GM19099 (cell line): ENCODE data around the gene PRSS22.

Source experiments
- POLR2A ChIP-seq: IDR thresholded peaks from 3 replicates; pipeline ENCODE4 v1.6.1; 2011; ENCODE audit warnings: low read depth; ENCODE audit not compliant: insufficient read length; ENCODE audit errors: extremely low read depth

PRSS22 gene

GRCh38 chr16:2856686-2857450 is 1.1 kb downstream of the PRSS22 start:
- TF ChIP-seq POLR2A: no peak

GRCh38 chr16:2856061-2856670 is 1.8 kb downstream of the PRSS22 start:
- no peak for TF ChIP-seq POLR2A

- no peak for TF ChIP-seq POLR2A
Measured at GRCh38 chr16:2855536-2855935, 2.4 kb downstream of the PRSS22 start.

- TF ChIP-seq POLR2A: no peak
Measured at GRCh38 chr16:2854700-2855309, 3.2 kb downstream of the PRSS22 start.

- TF ChIP-seq POLR2A: no peak
Measured at GRCh38 chr16:2853531-2854073, 4.4 kb downstream of the PRSS22 start.

GRCh38 chr16:2852731-2853507 is 5.1 kb downstream of the PRSS22 start:
- TF ChIP-seq POLR2A: no peak

- TF ChIP-seq POLR2A: no peak
Measured at GRCh38 chr16:2852003-2852730, 5.8 kb downstream of the PRSS22 start.

GRCh38 chr16:2848933-2849725 is 8.8 kb downstream of the PRSS22 start:
- TF ChIP-seq POLR2A: no peak

- TF ChIP-seq POLR2A: no peak
Measured at GRCh38 chr16:2846511-2847310, 11.3 kb downstream of the PRSS22 start.

GRCh38 chr16:2845116-2845515 is 12.9 kb downstream of the PRSS22 start:
- no peak for TF ChIP-seq POLR2A

- no peak for TF ChIP-seq POLR2A
Measured at GRCh38 chr16:2843526-2843925, 14.4 kb downstream of the PRSS22 start.

- TF ChIP-seq POLR2A: peak; percentile 11
Measured at GRCh38 chr16:2842340-2843000, 15.5 kb downstream of the PRSS22 start.
